Transverse colon (tissue), 4 donors: ENCODE measurements around the gene AFAP1L1.

Experiments used
- CTCF ChIP-seq, 5 experiments: fragments of 200-600 bp in 3 of 5; fragments of 450-650 bp in 2 of 5; sonication (generic) in 3 of 5; IDR thresholded peaks; 1 replicate in 2 of 5; 2 replicates in 3 of 5; pipeline ENCODE4 v1.5.1; 2016 to 2017; ENCODE audit warnings: antibody characterized with exemption in 5 of 5, inconsistent platforms in 3 of 5, mild to moderate bottlenecking in 2 of 5, moderate library complexity in 1 of 5
- EP300 ChIP-seq: sonication (generic); formaldehyde crosslinking; IDR thresholded peaks from one replicate; pipeline ENCODE4 v1.6.1; 2017; ENCODE audit warnings: antibody characterized with exemption, low read depth
- POLR2A ChIP-seq: fragments of 450-650 bp; IDR thresholded peaks from one replicate; pipeline ENCODE4 v1.6.1; 2016; ENCODE audit warnings: antibody characterized with exemption, mild to moderate bottlenecking, moderate library complexity
- POLR2AphosphoS5 ChIP-seq, 3 donors: sonication (generic); formaldehyde crosslinking; IDR thresholded peaks; one replicate each; pipeline ENCODE4 v1.6.1; 2016; ENCODE audit warnings: antibody characterized with exemption in 3 of 3

GRCh38 chr5:149323621-149324205 is 52.1 kb downstream of the AFAP1L1 start:
- TF ChIP-seq CTCF (IDR thresholded peaks at IDR 0.05): no peak
- no peak for TF ChIP-seq POLR2A
- TF ChIP-seq POLR2AphosphoS5 (IDR thresholded peaks at IDR 0.05): no peak
- TF ChIP-seq EP300: no peak
